T-cell (primary cell): ENCODE results near the gene PSMG2. TPM values are rescaled to one million over a fixed set of nuclear protein-coding genes. Genes with fewer than 3 reads are reported as not detected.

Experiments
- ATAC-seq, 4 experiments: fragments of 200-7000 bp in 3 of 4; fragments of 150-1000 bp in 1 of 4; cut with Tn5 transposase; replicated peaks in 1 of 4; 1 replicate in 3 of 4; 2 replicates in 1 of 4; pipeline ENCODE4 v1.10.0; 2021; ENCODE audit warnings: moderate library complexity in 3 of 4, mild to moderate bottlenecking in 2 of 4, moderate number of reproducible peaks in 1 of 4
- CTCF ChIA-PET, 2 donors: fragments of 300-600 bp; sonication (Branson Sonifier 250); formaldehyde crosslinking; loops; one replicate each; lab custom pipeline; 2022; ENCODE audit warnings: antibody characterized with exemption in 2 of 2; lab: Charles Lee
- POLR2A ChIA-PET, 2 donors: fragments of 300-600 bp; sonication (Branson Sonifier 250); formaldehyde crosslinking; loops; one replicate each; lab custom pipeline; 2022; ENCODE audit warnings: antibody characterized with exemption in 2 of 2; lab: Charles Lee
- DNase-seq, 35 experiments: peaks; one replicate each; pipeline versions ENCODE4 v3.0.0 to v3.0.0-alpha.2; 2013 to 2023
- H3K27ac ChIP-seq: one replicate; pipeline ENCODE4 v1.5.1; 2013; ENCODE audit warnings: low read length
- H3K27me3 ChIP-seq, 2 experiments: replicated peaks in 1 of 2; 1 replicate in 1 of 2; 2 replicates in 1 of 2; pipeline versions ENCODE4 v1.6.1 to v1.7.0; 2013; ENCODE audit warnings: low read length in 1 of 2, mixed read lengths in 1 of 2; ENCODE audit not compliant: control insufficient read depth in 2 of 2, insufficient read depth in 2 of 2; ENCODE audit errors: extremely low read depth in 1 of 2
- H3K36me3 ChIP-seq, 2 donors: 1 replicate in 1 of 2; 2 replicates in 1 of 2; pipeline versions ENCODE4 v1.6.1 to v1.7.0; 2013; ENCODE audit warnings: low read length in 1 of 2; ENCODE audit not compliant: control insufficient read depth in 2 of 2, insufficient read depth in 1 of 2; ENCODE audit errors: extremely low read depth in 1 of 2
- H3K4me1 ChIP-seq, 2 experiments: 1 replicate in 1 of 2; 2 replicates in 1 of 2; pipeline versions ENCODE4 v1.6.1 to v1.7.0; 2013; ENCODE audit warnings: low read length in 2 of 2, mixed read lengths in 1 of 2; ENCODE audit not compliant: insufficient read depth in 2 of 2, control insufficient read depth in 1 of 2; ENCODE audit errors: extremely low read depth in 1 of 2
- H3K4me3 ChIP-seq, 2 donors: 1 replicate in 1 of 2; 2 replicates in 1 of 2; pipeline versions ENCODE4 v1.5.1 to v1.7.0; 2013; ENCODE audit warnings: mild to moderate bottlenecking in 2 of 2, low read length in 1 of 2, moderate library complexity in 1 of 2; ENCODE audit not compliant: control insufficient read depth in 1 of 2; ENCODE audit errors: extremely low read depth in 1 of 2
- H3K9me3 ChIP-seq: 2 replicates; pipeline ENCODE4 v1.7.0; 2013
- H3K27ac Mint-ChIP-seq, 2 donors: one replicate each; pipeline ENCODE4 v1.8.0; 2020 to 2021; ENCODE audit warnings: mild to moderate bottlenecking in 2 of 2, mixed read lengths in 2 of 2
- H3K27me3 Mint-ChIP-seq, 2 donors: one replicate each; pipeline ENCODE4 v1.8.0; 2021 to 2022; ENCODE audit warnings: mixed read lengths in 2 of 2
- H3K36me3 Mint-ChIP-seq: one replicate; pipeline ENCODE4 v1.8.0; 2021; ENCODE audit warnings: mixed read lengths
- H3K4me1 Mint-ChIP-seq, 3 donors: one replicate each; pipeline ENCODE4 v1.8.0; 2020 to 2022; ENCODE audit warnings: mixed read lengths in 3 of 3, mild to moderate bottlenecking in 1 of 3
- H3K4me3 Mint-ChIP-seq, 3 donors: one replicate each; pipeline ENCODE4 v1.8.0; 2020 to 2022; ENCODE audit warnings: mild to moderate bottlenecking in 3 of 3, mixed read lengths in 3 of 3, moderate library complexity in 3 of 3
- H3K9me3 Mint-ChIP-seq, 3 donors: one replicate each; pipeline ENCODE4 v1.8.0; 2020 to 2022; ENCODE audit warnings: mixed read lengths in 3 of 3
- WGBS: methylation state at CpG from one replicate; pipeline ENCODE4 v1.1.5; 2013; ENCODE audit warnings: missing lambda C conversion rate; ENCODE audit not compliant: insufficient coverage; 5-methylcytosine and 5-hydroxymethylcytosine counted together
- total RNA-seq, 35 experiments: library from RNA in 6 of 35; stranded (reverse) in 6 of 35; fragments of 120-200 nt in 1 of 35; gene quantifications; one replicate each; pipeline versions ENCODE4 v1.2.1 to v1.2.4 and lab custom pipeline; 2013 to 2026

PSMG2 gene
- total RNA-seq, 5 donors from 2014 or later (not counting 1 experiment from before 2014, with no cell fraction given) = 50.3 to 59.9 (median 56.1) TPM

- no peak overlapping the region for H3K4me3 Mint-ChIP-seq
Measured at GRCh38 chr18:12689256-12689850, 13.5 kb upstream of the PSMG2 start.

GRCh38 chr18:12692206-12692605, 10.6 kb upstream of the PSMG2 start:
- Mint-ChIP-seq H3K36me3 (peaks cover 19% of the 10 kb centered on the region), H3K4me1 (peaks cover 0 to 8% (median 3%) of the 10 kb centered on the region in 3 donors), H3K27me3 (no peaks in the 10 kb centered on the region), H3K27ac (no peak overlapping the region), H3K9me3 (no peaks in the 10 kb centered on the region), H3K4me3 (no peak overlapping the region)
- H3K27ac ChIP-seq = no peak overlapping the region
- CTCF ChIA-PET = interaction anchor here (0.6 to 0.8 kb wide), 6 partner anchors 9 to 1935 kb away, joined by 3 to 4 read pairs (median 3); no protein-coding TSS in a partner anchor
- H3K4me3 ChIP-seq = no peak overlapping the region
- no peak for DNase-seq
- WGBS = 82% methylated on average over 4 of the region's 9 CpGs
- H3K4me1 ChIP-seq = no peaks in the 10 kb centered on the region
- no peak for ATAC-seq
- H3K36me3 ChIP-seq = peaks cover 0 to 10% of the 10 kb centered on the region in 2 donors
- no peaks in the 10 kb centered on the region for H3K27me3 ChIP-seq
- no peaks in the 10 kb centered on the region for H3K9me3 ChIP-seq
- POLR2A ChIA-PET = interaction anchor here in 1 of 2 donors (0.7 kb wide), 1 partner anchor 315 kb away, joined by 4 read pairs; no protein-coding TSS in a partner anchor

More at GRCh38 chr18:12689256-12689850, 13.5 kb upstream of the PSMG2 start:
- Mint-ChIP-seq H3K9me3 (no peaks in the 10 kb centered on the region), H3K27ac (no peak overlapping the region), H3K27me3 (no peaks in the 10 kb centered on the region), H3K36me3 (peaks cover 14% of the 10 kb centered on the region), H3K4me1 (peaks cover 0 to 8% (median 3%) of the 10 kb centered on the region in 3 donors)
- no CpG with 5 or more reads among the region's 4 CpGs for WGBS
- Histone ChIP-seq H3K4me1 (no peaks in the 10 kb centered on the region), H3K27ac (no peak overlapping the region), H3K27me3 (no peaks in the 10 kb centered on the region), H3K36me3 (peaks cover 0 to 6% of the 10 kb centered on the region in 2 donors), H3K9me3 (no peaks in the 10 kb centered on the region), H3K4me3 (no peak overlapping the region)
- ATAC-seq = no peak
- ChIA-PET POLR2A (no interaction called here), CTCF (no interaction called here)
- DNase-seq = no peak

GRCh38 chr18:12694032-12694431, 8.8 kb upstream of the PSMG2 start:
- Mint-ChIP-seq H3K36me3 (peaks cover 25% of the 10 kb centered on the region), H3K27ac (no peak overlapping the region), H3K27me3 (no peaks in the 10 kb centered on the region), H3K4me1 (peaks cover 0 to 10% (median 6%) of the 10 kb centered on the region in 3 donors), H3K9me3 (no peaks in the 10 kb centered on the region), H3K4me3 (no peak overlapping the region)
- DNase-seq (no peak), ATAC-seq (no peak)
- H3K27me3 ChIP-seq = no peaks in the 10 kb centered on the region
- H3K36me3 ChIP-seq = peaks cover 0 to 21% of the 10 kb centered on the region in 2 donors
- H3K9me3 ChIP-seq = no peaks in the 10 kb centered on the region
- no peak overlapping the region for H3K27ac ChIP-seq
- ChIA-PET CTCF (no interaction called here), POLR2A (interaction anchor here in 1 of 2 donors (0.7 kb wide), 1 partner anchor 222 kb away, joined by 5 read pairs; no protein-coding TSS in a partner anchor)
- H3K4me3 ChIP-seq = no peak overlapping the region
- no peaks in the 10 kb centered on the region for H3K4me1 ChIP-seq
- WGBS = 50% methylated on average over 1 of the region's 2 CpGs

- Mint-ChIP-seq H3K27me3 (no peaks in the 10 kb centered on the region), H3K36me3 (peaks cover 13% of the 10 kb centered on the region), H3K4me1 (peaks cover 38 to 39% (median 38%) of the 10 kb centered on the region in 3 donors), H3K9me3 (no peaks in the 10 kb centered on the region), H3K27ac (no peak overlapping the region), H3K4me3 (no peak overlapping the region)
- Histone ChIP-seq H3K27ac (no peak overlapping the region), H3K36me3 (peaks cover 0 to 25% of the 10 kb centered on the region in 2 donors), H3K4me1 (peaks cover 20 to 21% of the 10 kb centered on the region in 2 experiments), H3K4me3 (no peak overlapping the region), H3K9me3 (no peaks in the 10 kb centered on the region), H3K27me3 (no peaks in the 10 kb centered on the region)
- no peak for DNase-seq
- POLR2A ChIA-PET = no interaction called here
- no peak for ATAC-seq
- no CpG with 5 or more reads among the region's 2 CpGs for WGBS
- CTCF ChIA-PET = interaction anchor here in 1 of 2 donors (0.7 to 0.9 kb wide), 2 partner anchors 235 to 322 kb away, joined by 3 read pairs; no protein-coding TSS in a partner anchor
Measured at GRCh38 chr18:12699747-12700146, 3.1 kb upstream of the PSMG2 start.

GRCh38 chr18:12701161-12701560, 1.7 kb upstream of the PSMG2 start:
- H3K9me3 ChIP-seq = no peaks in the 10 kb centered on the region
- H3K36me3 ChIP-seq = peaks cover 0 to 31% of the 10 kb centered on the region in 2 donors
- ATAC-seq (no peak), DNase-seq (peak in 1 of 35 experiments; percentile 15)
- Mint-ChIP-seq H3K36me3 (peaks cover 13% of the 10 kb centered on the region), H3K9me3 (no peaks in the 10 kb centered on the region), H3K4me3 (peak overlapping the region; percentile 85 to 97 (median 93)), H3K27me3 (no peaks in the 10 kb centered on the region), H3K4me1 (peaks cover 48 to 51% (median 51%) of the 10 kb centered on the region in 3 donors), H3K27ac (peak overlapping the region; percentile 56 to 100)
- ChIA-PET POLR2A (interaction anchor here (0.6 to 0.7 kb wide), 2 partner anchors 286 to 324 kb away, joined by 3 read pairs; partner anchors contain the start of gene AFG3L2 (in 1 of the 2)), CTCF (interaction anchor here in 1 of 2 donors (1.0 kb wide), 2 partner anchors 43 to 233 kb away, joined by 3 to 5 read pairs; no protein-coding TSS in a partner anchor)
- WGBS = no CpG with 5 or more reads among the region's 3 CpGs
- no peak overlapping the region for H3K4me3 ChIP-seq
- peak overlapping the region; percentile 94 for H3K27ac ChIP-seq
- no peaks in the 10 kb centered on the region for H3K27me3 ChIP-seq
- peaks cover 22 to 24% of the 10 kb centered on the region in 2 experiments for H3K4me1 ChIP-seq

- ChIA-PET POLR2A (no interaction called here), CTCF (interaction anchor here (0.6 to 1.4 kb wide), 4 partner anchors 181 to 326 kb away, joined by 3 to 4 read pairs (median 4); partner anchors contain the start of genes AFG3L2 (in 1 of the 2) and PTPN2 (in 1 of the 2))
- WGBS = under 1% methylated on average over 22 of the region's 28 CpGs
Measured at GRCh38 chr18:12703096-12703567, 290 bp downstream of the PSMG2 start.

More at GRCh38 chr18:12703096-12703567, 290 bp downstream of the PSMG2 start:
- no peaks in the 10 kb centered on the region for H3K9me3 Mint-ChIP-seq
- H3K9me3 ChIP-seq = no peaks in the 10 kb centered on the region
- ATAC-seq (peak; percentile 47 to 60 (median 52)), DNase-seq (no peak)
- H3K4me3 ChIP-seq = peak overlapping the region; percentile 69 to 96
- H3K27me3 ChIP-seq = peaks cover 0 to 2% of the 10 kb centered on the region in 2 experiments
- H3K27ac ChIP-seq = peak overlapping the region; percentile 94
- H3K27me3 Mint-ChIP-seq = no peaks in the 10 kb centered on the region
- H3K36me3 ChIP-seq = peaks cover 0 to 40% of the 10 kb centered on the region in 2 donors
- H3K36me3 Mint-ChIP-seq = peaks cover 19% of the 10 kb centered on the region
- H3K4me1 ChIP-seq = peaks cover 22 to 24% of the 10 kb centered on the region in 2 experiments
- H3K4me1 Mint-ChIP-seq = peaks cover 51 to 57% (median 54%) of the 10 kb centered on the region in 3 donors
- H3K4me3 Mint-ChIP-seq = peak overlapping the region; percentile 85 to 97 (median 93)
- H3K27ac Mint-ChIP-seq = peak overlapping the region; percentile 96 to 100
